ENCODE data around the gene STK4.
"Not testable (repeated sequence)": the region's sequence is repeated elsewhere in the genome, so short reads cannot be mapped to it uniquely, and the experiment has no call there.

STK4 gene

DNA sequence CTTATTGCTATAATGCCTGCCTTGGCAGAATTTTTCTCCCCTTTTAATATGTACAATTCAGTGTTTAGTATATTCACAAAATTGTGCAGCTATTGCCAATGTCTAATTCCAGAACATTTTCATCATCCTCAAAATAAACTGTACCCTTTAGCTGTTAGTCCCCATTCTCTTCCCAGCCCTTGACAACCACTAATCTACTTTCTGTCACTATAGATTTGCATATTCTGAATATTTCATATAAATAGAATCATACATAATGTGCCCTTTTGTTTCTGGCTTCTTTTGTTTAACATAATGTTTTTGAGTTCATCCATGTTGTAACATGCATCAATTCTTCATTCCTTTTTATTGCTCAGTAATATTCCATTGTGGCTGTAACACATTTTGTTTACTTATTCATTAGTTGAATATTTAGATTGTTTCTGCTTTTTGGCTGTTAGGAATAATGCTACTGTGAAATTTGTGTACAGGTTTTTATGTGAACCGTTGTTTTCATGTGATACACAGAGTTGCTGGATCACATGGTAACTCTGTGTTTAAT is 22.4 kb downstream of the STK4 start:
- no peak for DNase-seq (ENCODE audit: low spot score)

DNA sequence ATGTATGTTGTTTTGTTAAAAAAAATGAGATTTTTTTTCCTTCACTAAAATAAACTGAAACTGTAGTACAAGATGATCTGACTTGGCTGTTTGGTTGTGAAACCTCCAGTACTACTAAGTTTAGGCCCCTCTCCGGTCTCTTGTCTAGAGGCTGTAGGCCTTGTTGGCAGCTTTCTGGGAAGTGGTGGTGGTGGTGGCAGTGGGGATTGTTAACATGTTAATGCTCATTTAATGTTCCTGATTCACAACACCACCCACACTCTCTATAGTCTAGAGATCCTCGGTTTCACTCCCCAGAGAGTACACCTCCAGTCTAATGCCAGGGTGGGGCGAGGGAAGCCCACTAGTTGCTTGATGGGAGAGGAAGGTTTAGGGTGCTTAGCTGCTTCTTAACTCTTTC is 24.1 kb downstream of the STK4 start:
- DNase-seq (ENCODE audit: low spot score), result no peak

DNA sequence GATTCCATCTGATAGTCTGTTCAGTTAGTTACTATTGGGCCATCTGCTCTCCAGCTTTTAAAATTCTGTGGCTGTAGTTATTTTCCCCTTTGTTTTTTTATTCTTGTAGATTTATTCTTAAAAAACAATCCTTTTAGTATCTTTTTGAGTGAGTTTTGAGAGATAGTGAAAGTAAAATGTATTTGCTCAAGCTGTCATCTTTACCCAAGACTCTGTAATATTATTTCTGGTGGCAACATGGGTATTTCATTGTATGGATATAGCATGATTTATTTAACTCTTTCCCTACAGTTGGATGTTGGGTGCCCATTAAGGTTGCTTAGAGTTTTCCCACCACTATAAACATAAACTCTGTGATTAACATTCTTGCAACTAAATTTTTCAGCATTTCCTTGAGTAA is 24.6 kb downstream of the STK4 start:
- no peak for DNase-seq (ENCODE audit: low spot score)

DNA sequence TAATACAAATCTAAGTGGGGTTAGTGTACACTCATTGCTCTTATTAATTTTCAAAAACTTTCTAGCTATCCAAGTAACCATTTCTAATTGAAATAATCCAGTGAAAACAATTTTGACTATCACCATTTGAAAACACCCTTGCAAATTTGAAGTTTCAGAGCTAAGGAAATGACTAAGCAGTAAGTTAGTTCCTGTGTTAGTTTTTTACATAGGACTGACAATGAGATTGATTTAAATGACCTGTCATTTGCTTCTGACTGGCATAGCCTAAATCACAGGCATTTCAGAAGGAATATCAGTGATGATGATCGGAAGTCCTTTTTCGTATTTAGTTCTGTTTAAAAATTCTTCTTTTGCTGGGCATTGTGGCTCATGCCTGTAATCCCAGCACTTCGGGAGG is 27.0 kb downstream of the STK4 start:
- peak; percentile 75 for DNase-seq (ENCODE audit: low spot score)

DNA sequence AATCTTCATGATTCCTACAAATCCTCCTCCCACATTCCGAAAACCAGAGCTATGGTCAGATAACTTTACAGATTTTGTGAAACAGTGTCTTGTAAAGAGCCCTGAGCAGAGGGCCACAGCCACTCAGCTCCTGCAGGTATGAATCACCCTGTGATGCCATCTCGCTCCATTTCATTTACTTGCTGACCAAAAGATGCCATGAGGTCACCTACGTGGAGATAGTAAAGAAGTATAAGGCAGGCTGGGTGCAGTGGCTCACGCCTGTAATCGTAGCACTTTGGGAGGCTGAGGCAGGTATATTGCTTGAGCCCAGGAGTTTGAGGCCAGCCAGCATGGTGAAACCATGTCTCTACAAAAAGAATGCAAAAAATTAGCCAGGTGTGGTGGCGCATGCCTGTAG is 30.9 kb downstream of the STK4 start:
- DNase-seq (ENCODE audit: low spot score), result no peak

DNA sequence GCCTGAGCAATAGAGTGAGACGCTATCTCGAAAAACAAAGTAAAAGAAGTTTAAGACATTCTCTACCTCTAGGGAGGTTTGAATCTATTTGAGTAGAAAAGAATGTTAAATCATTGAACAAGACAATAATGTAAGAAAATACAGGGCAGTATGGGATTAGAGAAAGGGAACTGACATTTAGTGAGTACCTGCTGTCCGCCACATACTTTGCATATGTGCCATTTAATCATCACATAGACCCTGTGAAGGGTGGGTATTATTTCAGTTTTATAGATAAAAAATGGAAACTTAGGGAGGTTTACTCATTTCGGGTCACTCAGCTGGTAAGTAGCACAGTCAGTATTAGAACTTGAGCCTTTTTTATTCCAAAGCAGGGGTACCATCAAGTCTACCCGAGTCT is 31.4 kb downstream of the STK4 start:
- DNase-seq (ENCODE audit: low spot score), result no peak

DNA sequence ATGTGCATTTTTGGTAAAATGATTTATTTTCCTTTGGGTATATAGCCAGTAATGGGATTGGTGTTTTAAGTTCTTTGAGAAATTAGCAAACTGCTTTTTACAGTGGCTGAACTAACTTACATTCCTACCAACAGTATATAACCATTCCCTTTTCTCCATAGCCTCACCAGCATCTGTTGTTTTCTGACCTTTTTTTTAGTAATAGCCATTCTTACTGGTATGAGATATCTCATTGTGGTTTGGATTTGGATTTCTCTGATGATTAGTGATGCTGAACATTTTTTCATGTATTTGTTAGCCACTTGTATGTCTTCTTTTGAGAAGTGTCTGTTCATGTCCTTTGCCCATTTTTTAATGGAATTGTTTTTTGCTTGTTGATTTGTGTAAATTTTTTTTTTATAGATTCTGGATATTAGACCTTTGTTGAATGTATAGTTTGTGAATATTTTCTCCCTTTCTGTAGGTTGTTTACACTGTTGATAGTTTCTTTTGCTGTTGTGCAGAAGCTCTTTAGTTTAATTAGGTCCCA is 42.3 kb downstream of the STK4 start:
- DNase-seq (ENCODE audit: low spot score), result no peak

DNA sequence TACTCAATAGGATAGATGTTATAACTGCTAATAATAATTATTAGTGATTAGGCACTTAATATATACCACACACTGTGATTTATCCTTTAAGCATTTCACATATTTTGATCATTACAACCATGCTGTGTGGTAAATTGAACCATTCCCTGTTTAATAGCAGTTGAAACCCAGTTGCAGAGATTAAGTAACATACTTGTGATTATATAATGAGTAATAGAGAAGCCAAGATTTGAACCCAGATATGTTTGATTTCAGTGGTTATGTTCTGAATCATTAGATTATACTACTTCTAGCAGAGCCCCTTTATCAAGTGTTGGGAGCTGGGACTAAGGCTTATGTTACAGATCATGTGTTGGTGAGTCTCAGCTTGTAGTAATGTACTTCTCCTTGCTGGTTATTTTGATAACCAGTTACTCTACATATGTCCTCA is 44.1 kb downstream of the STK4 start:
- no peak for DNase-seq (ENCODE audit: low spot score)

DNA sequence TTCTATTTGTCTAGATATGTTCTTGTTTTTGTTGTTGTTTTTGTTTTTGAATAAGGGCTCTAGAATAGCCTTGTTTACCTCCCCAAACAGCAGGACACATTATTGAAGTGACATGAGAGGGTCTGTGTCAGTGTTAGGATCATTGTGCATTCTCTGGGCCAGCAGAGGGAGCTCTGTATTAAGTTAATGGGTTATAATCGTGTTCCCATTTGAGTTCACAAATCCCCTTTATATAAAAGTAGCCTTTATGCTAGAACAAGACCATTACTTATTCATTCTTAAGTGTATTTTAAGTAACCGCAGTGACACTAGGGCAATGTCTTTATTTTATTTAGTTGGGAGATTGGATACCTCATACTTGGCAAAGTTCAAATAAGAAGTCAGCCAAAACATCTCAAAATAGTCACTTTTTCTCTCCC is 44.8 kb downstream of the STK4 start:
- peak; percentile 50 for DNase-seq (ENCODE audit: low spot score)

DNA sequence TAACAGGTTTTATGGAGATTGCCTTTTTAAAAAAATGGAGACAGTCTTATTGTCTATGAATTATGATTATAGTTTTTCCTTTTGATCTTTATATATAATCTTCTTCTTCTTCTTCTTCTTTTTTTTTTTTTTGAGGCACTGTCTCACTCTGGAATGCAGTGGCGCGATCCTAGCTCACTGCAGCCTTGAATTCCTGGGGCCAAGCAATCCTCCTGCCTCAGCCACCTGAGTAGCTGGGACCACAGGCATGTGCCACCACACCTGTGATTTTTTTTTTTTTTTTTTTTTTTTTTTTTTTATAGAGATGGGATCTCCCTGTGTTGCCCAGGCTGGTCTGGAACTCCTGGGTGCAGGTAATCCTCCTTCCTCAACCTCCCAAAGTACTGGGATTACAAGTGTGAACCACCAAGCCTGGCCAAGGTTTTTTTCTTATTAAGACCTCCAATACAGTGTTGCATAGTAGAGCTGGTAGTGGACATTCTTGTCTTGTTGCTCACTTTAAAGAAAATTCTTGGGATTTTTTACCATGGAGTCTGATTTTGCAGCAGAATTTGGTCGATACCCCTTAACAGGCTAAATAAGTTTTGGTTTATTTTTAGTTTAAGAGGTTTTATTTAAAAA is 46.5 kb downstream of the STK4 start:
- no peak for DNase-seq (ENCODE audit: low spot score)

DNA sequence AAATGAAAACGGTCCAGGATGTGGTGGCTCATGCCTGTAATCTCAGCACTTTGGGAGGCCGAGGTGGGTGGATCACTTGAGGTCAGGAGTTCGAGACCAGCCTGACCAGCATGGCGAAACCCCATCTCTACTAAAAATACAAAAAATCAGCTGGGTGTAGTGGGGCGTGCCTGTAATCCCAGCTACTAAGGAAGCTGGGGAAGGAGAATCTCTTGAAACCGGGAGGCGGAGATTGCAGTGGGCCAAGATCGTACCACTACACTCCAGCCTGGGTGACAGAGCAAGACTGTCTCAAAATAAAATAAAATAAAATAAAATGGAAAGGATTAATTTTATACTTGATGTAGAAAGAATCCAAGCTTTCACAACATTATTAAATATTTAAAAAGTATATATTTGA is 47.8 kb downstream of the STK4 start:
- not testable (repeated sequence) for DNase-seq (ENCODE audit: low spot score)

DNA sequence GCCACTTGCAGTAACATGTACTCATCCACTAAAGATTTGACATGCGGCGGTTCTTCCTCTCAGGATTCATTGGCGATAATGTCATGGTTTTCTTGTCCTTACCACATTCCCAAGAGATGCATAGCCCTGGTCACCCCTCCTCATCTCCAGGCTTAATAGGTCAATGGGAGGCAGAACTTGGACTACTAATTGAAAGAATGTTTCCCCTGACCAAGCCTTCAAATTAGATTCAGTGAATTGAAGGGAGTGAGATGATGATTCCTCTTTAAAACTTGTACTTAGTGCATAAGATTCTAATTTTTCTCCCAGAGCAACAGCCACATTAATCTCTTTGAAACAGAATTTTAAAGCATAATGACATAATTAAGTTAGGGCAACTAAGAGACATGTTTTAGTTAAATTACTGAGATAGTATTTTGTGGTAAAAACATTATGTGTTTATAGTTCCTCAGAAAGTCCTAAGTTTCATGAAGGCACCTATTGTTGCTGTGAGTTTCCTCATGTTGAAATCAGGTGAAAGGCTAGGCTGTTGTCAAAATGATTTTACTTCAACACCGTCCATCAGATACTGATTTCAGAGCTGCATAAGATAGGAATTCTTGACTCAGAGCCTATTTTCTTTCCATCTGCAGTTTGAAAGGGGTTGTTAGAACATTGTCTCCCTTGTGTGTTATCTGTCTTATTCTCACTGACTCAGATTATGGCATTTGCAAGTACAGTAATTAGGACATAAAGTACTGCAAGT is 48.5 kb downstream of the STK4 start:
- DNase-seq (ENCODE audit: low spot score), result no peak

DNA sequence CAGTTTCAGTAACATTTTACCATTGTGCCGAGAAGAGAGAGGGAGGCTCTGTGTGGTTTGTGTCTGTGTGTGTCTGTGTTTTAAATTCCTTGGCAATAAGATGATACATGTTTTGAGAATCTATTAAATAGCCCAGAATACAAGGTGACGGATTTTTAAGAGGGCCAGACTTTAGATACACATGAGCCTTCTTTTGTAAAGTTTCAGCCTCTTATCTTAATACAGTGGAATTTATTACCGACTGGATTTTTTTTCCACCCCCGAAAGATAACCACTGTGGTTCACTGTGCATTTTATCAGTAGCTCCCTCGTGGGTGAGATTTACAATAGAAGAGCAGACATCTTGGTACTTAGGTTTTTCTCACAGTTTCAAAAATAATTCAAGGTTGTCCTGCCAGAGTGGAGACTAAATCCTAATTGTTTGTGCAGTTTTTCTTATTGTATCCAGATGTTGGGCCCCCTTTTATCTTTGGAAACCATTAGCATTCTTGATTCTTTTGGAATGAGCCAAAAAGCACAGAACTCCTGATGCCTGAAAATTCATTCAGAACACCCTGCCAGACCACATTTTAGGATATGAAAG is 49.9 kb downstream of the STK4 start:
- DNase-seq (ENCODE audit: low spot score), result no peak

DNA sequence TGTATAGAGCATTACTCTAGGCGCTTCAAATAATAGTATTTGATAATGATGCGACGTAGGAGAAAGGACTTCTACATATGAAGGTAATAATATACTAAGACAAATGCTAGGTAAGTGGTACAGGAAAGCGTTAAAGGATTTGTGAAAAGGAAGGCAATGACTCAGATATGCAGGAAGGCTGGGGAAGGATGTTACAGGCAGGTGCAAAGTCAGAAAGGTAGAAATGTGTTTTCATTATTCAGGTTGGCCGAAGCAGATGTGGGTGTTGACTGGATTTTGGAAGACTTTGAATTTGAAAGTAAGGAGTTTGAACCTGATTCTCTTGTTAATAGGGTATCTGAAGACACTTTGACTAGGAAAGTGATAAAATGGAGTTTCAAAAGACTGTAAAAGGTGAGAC is 51.0 kb downstream of the STK4 start:
- DNase-seq (ENCODE audit: low spot score), result no peak

DNA sequence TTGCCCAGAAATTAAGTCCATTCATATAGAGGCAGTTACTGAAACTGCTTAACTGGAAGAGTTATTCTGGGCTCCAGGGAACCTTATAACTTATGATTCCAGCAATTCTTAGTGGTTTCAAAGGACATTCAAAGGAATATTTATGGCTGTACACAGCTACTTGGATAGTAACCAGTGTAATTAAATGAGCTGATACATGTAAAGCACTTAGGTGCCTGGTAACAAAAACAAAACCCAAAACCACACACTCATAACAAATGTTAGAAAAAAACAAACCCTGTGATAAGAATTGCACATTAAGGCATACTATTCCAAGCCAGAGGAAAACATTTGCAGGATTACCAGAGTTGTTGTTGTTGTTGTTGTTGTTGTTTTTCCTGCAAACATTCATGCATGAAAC is 51.5 kb downstream of the STK4 start:
- no peak for DNase-seq (ENCODE audit: low spot score)

DNA sequence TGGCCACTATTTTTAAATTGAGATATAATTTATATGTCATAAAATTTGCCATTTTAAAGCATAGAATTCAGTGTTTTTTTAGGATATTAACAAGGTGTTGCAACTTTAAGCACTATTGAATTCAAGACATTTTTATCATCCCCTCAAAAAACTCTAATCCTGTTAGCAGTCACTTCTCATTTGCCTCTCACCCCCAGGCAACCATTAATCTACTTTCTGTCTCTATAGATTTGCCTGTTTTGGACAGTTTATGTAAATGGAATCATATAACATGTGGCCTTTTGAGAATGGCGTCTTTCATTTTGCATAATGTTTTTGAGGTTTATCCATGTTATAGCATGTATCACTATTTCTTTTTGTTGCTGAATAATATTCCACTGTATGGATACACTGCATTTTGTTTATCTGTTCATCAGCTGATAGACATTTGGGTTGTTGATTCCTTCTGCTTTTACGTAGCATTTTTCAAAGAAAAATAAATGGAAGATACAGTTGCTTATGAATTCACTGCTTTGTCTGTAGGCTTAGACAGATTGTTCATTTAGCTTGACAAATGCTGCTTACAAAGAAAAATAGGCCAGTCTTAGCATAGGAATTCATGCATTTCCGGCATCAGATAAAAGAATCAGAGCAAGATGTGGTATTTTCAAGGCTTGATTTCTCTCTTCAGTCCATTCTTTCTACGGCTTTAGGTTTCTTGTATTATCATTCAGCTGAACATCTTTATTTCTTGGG is 52.9 kb downstream of the STK4 start:
- DNase-seq (ENCODE audit: low spot score), result no peak

DNA sequence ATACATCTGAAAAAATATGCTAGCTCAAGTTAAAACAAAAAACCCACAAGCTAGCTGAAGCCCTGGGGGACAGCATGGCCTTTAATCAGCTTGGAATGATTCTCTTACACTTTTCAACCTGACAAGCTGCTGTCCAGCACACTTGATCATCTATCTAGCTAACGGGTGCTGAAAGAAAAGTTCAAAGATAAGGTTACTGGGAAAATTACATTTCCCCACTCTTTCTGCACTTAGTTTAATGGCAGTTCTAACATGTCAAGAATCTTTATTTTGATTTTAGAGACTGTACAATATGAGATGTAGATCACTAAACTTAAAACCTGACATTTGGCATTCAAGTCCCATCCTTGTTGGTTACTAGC is 53.4 kb downstream of the STK4 start:
- DNase-seq (ENCODE audit: low spot score), result no peak

DNA sequence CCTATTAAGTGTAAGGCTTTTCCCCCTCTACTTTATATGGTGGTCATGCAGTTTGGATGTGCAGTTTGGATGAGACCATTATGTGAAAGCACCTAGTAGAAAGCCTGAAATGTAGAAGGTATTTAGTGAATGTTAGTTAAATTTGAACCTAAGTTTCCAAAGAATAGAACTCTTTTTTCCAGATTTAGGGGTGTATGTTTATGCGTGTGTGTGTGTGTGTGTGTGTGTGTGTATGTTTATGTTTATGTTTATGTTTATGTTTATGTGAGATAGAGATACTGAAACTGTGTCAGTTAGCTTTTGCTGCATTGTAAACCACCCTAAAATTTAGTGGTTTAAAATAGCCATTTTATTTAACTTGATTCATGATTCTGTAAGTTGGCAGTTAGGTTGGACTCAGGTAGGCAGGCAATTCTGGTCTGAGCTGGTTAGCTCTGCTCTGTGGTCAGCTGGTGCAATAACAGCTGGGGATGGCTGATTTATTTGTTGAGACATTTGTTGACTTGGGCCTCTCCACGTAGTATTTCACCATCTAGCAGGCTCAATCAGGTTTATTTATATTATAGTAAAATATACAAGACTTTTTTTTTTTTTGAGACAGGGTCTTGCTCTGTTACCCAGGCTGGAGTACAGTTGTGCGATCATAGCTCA is 54.0 kb downstream of the STK4 start:
- DNase-seq (ENCODE audit: low spot score), result no peak

DNA sequence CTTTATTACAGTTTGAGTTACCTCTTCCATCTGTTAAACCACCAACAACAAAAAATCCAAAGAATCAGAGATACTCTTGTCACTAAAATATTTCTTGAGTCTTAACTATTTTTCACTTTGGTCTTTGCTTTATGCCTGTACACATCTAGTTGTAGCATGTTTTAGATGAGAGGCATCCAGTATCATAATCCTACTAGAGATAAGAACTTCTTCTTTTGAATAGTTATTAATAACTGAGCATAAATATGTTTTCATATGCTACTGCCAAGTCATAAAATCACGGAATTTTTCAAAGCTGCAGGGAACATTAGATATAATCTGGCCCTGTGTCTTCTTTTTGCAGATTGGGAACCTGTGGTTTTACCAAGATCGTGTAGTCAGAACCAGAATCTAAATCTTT is 55.3 kb downstream of the STK4 start:
- no peak for DNase-seq (ENCODE audit: low spot score)

DNA sequence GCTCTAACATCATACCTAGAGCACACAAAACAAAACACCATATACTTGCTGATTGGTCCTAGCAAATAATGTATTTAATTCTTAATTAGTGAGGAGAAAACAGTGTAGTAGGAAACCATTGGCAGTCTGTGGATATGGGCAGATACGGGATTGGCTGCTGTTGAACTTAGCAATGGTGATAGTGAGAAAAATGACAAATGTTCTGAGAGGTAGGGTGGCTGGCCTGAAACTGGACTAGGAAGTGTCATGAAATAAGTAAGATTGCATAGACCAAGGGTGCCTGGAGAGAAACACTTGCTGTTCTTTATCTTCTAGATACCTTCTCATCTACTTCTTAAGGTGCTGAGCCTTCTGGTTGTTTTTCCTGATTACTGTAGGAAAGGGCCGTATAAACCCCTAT is 56.8 kb downstream of the STK4 start:
- DNase-seq (ENCODE audit: low spot score), result not testable (repeated sequence)

DNA sequence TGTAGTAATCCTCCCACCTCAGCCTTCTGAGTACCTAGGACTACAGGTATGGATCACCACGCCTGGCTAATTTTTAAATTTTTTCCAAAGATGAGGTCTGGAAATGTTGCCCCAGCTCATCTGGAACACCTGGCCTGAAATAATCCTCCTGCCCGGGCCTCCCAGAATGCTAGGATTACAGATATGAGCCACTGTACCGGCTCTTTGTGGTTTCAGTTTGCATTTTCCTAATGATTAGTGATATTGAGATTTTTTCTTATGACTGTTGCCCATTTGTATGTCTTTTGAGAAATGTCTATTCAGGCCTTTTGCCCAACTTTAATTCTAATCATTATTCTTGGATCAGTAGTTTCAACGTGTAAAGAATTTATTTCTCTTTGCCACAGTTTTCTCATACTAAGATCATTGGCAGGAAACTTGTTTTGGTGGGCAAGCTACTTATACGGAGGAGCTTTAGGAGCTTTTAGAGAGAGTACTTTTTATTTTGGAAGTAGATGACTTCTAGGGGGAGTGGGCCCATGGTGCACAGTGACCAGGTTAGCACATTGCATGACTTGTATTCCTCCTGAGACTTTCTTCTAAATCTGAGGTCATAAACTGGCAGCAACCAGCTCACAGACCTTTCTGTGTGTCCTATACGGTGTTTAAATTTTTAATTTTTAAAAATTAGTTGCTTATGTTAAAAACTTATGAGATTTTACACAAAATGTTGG is 62.3 kb downstream of the STK4 start:
- no peak for DNase-seq (ENCODE audit: low spot score)

Measured in kidney capillary endothelial cell (primary cell).